Prostate gland (tissue), 2 donors: ENCODE measurements around the gene KCNH3. TPM values are rescaled to one million over a fixed set of nuclear protein-coding genes. Genes with fewer than 3 reads are reported as not detected.

Experiments used
- DNase-seq: peaks from one replicate; pipeline ENCODE4 v3.0.0-alpha.2; 2019; ENCODE audit warnings: low spot score
- H3K27ac ChIP-seq, 2 donors: fragments of 200-600 bp; sonication (generic); 2 replicates each; pipeline ENCODE4 v1.5.1; 2017 to 2019
- H3K27me3 ChIP-seq: fragments of 200-600 bp; sonication (generic); replicated peaks from 2 replicates; pipeline ENCODE4 v1.5.1; 2019; ENCODE audit not compliant: insufficient read depth
- H3K36me3 ChIP-seq, 2 donors: fragments of 200-600 bp; sonication (generic); 1 replicate in 1 of 2; 2 replicates in 1 of 2; pipeline versions ENCODE4 v1.5.1 to v1.8.1; 2017 to 2019
- H3K4me1 ChIP-seq: fragments of 200-600 bp; sonication (generic); replicated peaks from 2 replicates; pipeline ENCODE4 v1.5.1; 2019
- H3K4me3 ChIP-seq, 2 donors: fragments of 200-600 bp; sonication (generic); 2 replicates each; pipeline ENCODE4 v1.5.1; 2017 to 2019
- H3K9me3 ChIP-seq: fragments of 200-600 bp; sonication (generic); 2 replicates; pipeline ENCODE4 v1.5.1; 2017
- CTCF ChIP-seq, 4 experiments: fragments of 200-600 bp in 2 of 4; fragments of 450-650 bp in 2 of 4; sonication (generic) in 2 of 4; IDR thresholded peaks; 1 replicate in 3 of 4; 2 replicates in 1 of 4; pipeline ENCODE4 v1.5.1; 2016 to 2019; ENCODE audit warnings: antibody characterized with exemption in 4 of 4, mild to moderate bottlenecking in 2 of 4, moderate library complexity in 2 of 4
- POLR2A ChIP-seq: fragments of 450-650 bp; IDR thresholded peaks from one replicate; pipeline ENCODE4 v1.6.1; 2016; ENCODE audit warnings: antibody characterized with exemption, mild to moderate bottlenecking
- POLR2AphosphoS5 ChIP-seq: sonication (generic); formaldehyde crosslinking; IDR thresholded peaks from one replicate; pipeline ENCODE4 v1.6.1; 2017; ENCODE audit warnings: antibody characterized with exemption
- WGBS: methylation state at CpG from one replicate; pipeline ENCODE4 v1.1.5; 2018; 5-methylcytosine and 5-hydroxymethylcytosine counted together
- intact Hi-C: fragments of 100-400 bp; cut with DNase I; formaldehyde crosslinking; loops from one replicate; pipeline ENCODE4 v1.14.2; 2022
- total RNA-seq, 2 donors: library from RNA; depleted of rRNA; stranded (reverse); fragments of >200 nt; gene quantifications; one replicate each; pipeline ENCODE4 v1.1.0, GENCODE V29; 2016

KCNH3 gene
- total RNA-seq, 2 donors from 2014 or later = 1.8 to 2.2 TPM

GRCh38 chr12:49545815-49546214 lies 7.0 kb downstream of the KCNH3 start:
- WGBS = 87% methylated on average over 4 of the region's 4 CpGs
- DNase-seq = no peak
- Histone ChIP-seq H3K4me3 (no peak overlapping the region), H3K4me1 (no peaks in the 10 kb centered on the region), H3K36me3 (no peaks in the 10 kb centered on the region), H3K27ac (no peak overlapping the region), H3K9me3 (no peaks in the 10 kb centered on the region), H3K27me3 (no peaks in the 10 kb centered on the region)
- intact Hi-C loops = no loop called here
- TF ChIP-seq CTCF (IDR thresholded peaks at IDR 0.05) (no peak), POLR2A (no peak), POLR2AphosphoS5 (no peak)

GRCh38 chr12:49546481-49546880 lies 7.7 kb downstream of the KCNH3 start:
- TF ChIP-seq POLR2A (no peak), CTCF (IDR thresholded peaks at IDR 0.05) (no peak), POLR2AphosphoS5 (no peak)
- intact Hi-C loops = no loop called here

GRCh38 chr12:49547090-49547690 lies 8.4 kb downstream of the KCNH3 start:
- TF ChIP-seq POLR2A (no peak), POLR2AphosphoS5 (no peak), CTCF (IDR thresholded peaks at IDR 0.05) (no peak)
- H3K27me3 ChIP-seq = no peaks in the 10 kb centered on the region
- H3K9me3 ChIP-seq = no peaks in the 10 kb centered on the region
- WGBS = 76% methylated on average over 7 of the region's 7 CpGs
- intact Hi-C loops = no loop called here
- H3K4me3 ChIP-seq = no peak overlapping the region
- DNase-seq = no peak
- no peak overlapping the region for H3K27ac ChIP-seq
- no peaks in the 10 kb centered on the region for H3K4me1 ChIP-seq
- H3K36me3 ChIP-seq = no peaks in the 10 kb centered on the region

More at GRCh38 chr12:49546481-49546880, 7.7 kb downstream of the KCNH3 start:
- H3K4me1 ChIP-seq = no peaks in the 10 kb centered on the region
- no peak for DNase-seq
- no peaks in the 10 kb centered on the region for H3K27me3 ChIP-seq
- H3K4me3 ChIP-seq = no peak overlapping the region
- no peak overlapping the region for H3K27ac ChIP-seq
- H3K9me3 ChIP-seq = no peaks in the 10 kb centered on the region
- 83% methylated on average over 3 of the region's 3 CpGs for WGBS
- H3K36me3 ChIP-seq = no peaks in the 10 kb centered on the region

- H3K27me3 ChIP-seq = no peaks in the 10 kb centered on the region
- no peak for TF ChIP-seq POLR2AphosphoS5
- no peak for TF ChIP-seq POLR2A
- no peak for TF ChIP-seq CTCF (IDR thresholded peaks at IDR 0.05)
- H3K4me3 ChIP-seq = peak overlapping the region in 1 of 2 donors; percentile 16
- H3K4me1 ChIP-seq = no peaks in the 10 kb centered on the region
- H3K27ac ChIP-seq = no peak overlapping the region
- no peak for DNase-seq
- intact Hi-C loops = no loop called here
- no peaks in the 10 kb centered on the region for H3K9me3 ChIP-seq
- no peaks in the 10 kb centered on the region for H3K36me3 ChIP-seq
- 34% methylated on average over 8 of the region's 8 CpGs for WGBS
Measured at GRCh38 chr12:49548481-49548821, 9.6 kb downstream of the KCNH3 start.

- Histone ChIP-seq H3K27me3 (no peaks in the 10 kb centered on the region), H3K4me3 (peak overlapping the region; percentile 11 to 16), H3K36me3 (no peaks in the 10 kb centered on the region), H3K9me3 (no peaks in the 10 kb centered on the region), H3K4me1 (no peaks in the 10 kb centered on the region), H3K27ac (no peak overlapping the region)
- DNase-seq = peak; percentile 24
- WGBS = 16% methylated on average over 67 of the region's 70 CpGs
- TF ChIP-seq CTCF (IDR thresholded peaks at IDR 0.05) (peak in 2 of 4 experiments; percentile 14 to 29), POLR2AphosphoS5 (no peak)
- intact Hi-C loops = no loop called here
Measured at GRCh38 chr12:49548822-49549648, 10.2 kb downstream of the KCNH3 start.
